ENCODE results near the gene ARHGAP10.

- TF ChIP-seq CTCF (conservative IDR thresholded peaks at IDR 0.05; ENCODE audit: low read length) (no peak), EZH2phosphoT487 (IDR thresholded peaks at IDR 0.05; ENCODE audit: borderline replicate concordance, low read depth, low read length) (no peak)
Observed at GRCh38 chr4:147693218-147693617, 38.7 kb upstream of the ARHGAP10 start.
